ENCODE data around the gene ELP2.

- TF ChIP-seq CTCF (IDR thresholded peaks at IDR 0.05) (no peak), POLR2A (IDR thresholded peaks at IDR 0.05) (no peak), EP300 (IDR thresholded peaks at IDR 0.05) (no peak)
These were observed 15.4 kb upstream of the ELP2 start for GRCh38 chr18:36114251-36114650.
